Omental fat pad (tissue), 4 donors: ENCODE data around the gene CLSTN2. TPM values are rescaled to one million over a fixed set of nuclear protein-coding genes. Genes with fewer than 3 reads are reported as not detected.

Experiments
- ATAC-seq: fragments of 150-250 bp; one replicate; pipeline ENCODE4 v1.9.1; 2016; ENCODE audit warnings: mild to moderate bottlenecking, moderate library complexity; ENCODE audit not compliant: low FRiP score
- DNase-seq: peaks from one replicate; pipeline ENCODE4 v3.0.0-alpha.2; 2019; ENCODE audit warnings: low spot score
- total RNA-seq, 4 donors: library from RNA; depleted of rRNA; stranded (reverse); fragments of >200 nt; gene quantifications; one replicate each; pipeline ENCODE4 v1.1.0, GENCODE V29; 2016
- TF ChIP-seq, protein P1 (sequence below), 3 donors: fragments of 450-650 bp; IDR thresholded peaks; one replicate each; pipeline ENCODE4 v1.5.1; 2016 to 2017; ENCODE audit warnings: antibody characterized with exemption in 3 of 3, mild to moderate bottlenecking in 3 of 3, moderate library complexity in 2 of 3

CLSTN2 gene
- total RNA-seq, 4 donors from 2014 or later, result 20.0 to 40.5 (median 37.8) TPM

DNA sequence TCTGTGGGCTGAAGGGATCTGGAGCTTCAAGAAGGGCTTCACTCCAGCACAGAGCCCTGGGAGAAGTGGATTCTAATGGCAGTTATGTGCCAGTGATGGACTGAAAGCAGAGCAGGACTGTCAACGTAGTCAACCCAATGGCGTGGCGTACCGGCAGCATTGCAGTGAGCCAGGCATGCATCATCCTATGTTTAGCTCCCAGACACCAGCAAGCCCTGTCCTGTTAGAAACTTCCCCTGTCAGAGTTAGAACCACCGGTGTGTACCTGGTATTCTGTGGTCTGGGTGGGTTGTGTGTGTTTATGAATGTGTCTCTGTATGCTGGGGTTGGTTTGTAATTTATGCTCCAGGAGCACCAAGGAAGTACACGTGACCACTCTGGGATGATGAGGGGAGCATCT lies 86.3 kb downstream of the CLSTN2 start:
- TF ChIP-seq, protein P1, sequence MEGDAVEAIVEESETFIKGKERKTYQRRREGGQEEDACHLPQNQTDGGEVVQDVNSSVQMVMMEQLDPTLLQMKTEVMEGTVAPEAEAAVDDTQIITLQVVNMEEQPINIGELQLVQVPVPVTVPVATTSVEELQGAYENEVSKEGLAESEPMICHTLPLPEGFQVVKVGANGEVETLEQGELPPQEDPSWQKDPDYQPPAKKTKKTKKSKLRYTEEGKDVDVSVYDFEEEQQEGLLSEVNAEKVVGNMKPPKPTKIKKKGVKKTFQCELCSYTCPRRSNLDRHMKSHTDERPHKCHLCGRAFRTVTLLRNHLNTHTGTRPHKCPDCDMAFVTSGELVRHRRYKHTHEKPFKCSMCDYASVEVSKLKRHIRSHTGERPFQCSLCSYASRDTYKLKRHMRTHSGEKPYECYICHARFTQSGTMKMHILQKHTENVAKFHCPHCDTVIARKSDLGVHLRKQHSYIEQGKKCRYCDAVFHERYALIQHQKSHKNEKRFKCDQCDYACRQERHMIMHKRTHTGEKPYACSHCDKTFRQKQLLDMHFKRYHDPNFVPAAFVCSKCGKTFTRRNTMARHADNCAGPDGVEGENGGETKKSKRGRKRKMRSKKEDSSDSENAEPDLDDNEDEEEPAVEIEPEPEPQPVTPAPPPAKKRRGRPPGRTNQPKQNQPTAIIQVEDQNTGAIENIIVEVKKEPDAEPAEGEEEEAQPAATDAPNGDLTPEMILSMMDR (IDR thresholded peaks at IDR 0.05), result no peak
- ATAC-seq, result no peak

DNA sequence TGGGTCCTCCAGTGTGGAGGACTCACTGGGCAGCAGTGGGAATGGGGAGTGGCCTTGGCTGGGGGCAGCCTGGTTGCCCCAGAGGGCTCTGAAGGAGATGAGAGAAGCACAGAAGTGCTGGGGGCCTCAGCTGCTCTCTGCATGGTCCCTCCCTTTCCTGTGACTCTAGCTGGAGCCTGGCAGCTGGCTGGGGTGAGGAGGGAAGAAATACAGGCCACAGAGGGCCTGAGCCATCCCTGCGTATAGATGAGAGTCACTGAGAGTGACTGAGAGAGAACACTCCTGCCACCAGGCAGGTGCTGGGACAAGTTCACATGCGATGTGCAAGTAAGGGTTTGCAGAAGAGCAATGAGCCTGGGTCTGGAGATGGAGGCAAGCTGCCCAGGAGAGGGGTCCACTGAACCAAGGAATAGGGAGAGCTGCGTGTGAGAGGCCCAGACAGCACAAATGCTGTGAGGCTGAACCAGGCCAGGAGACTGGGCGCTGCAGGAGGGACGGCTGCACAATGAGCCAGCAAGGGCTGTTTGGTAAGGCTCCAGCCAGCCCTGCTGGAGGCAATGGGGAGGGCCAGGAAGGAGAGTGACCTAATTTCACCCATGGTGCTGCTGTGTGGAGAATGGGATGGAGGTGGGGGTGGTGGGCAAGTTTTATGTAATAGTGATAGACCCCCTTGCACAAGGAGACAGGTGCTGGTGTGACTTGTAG lies 87.2 kb downstream of the CLSTN2 start:
- no peak for DNase-seq
- no peak for ATAC-seq
- TF ChIP-seq, protein P1 (IDR thresholded peaks at IDR 0.05), result no peak

More for the DNA sequence above, 86.3 kb downstream of the CLSTN2 start:
- no peak for DNase-seq

DNA sequence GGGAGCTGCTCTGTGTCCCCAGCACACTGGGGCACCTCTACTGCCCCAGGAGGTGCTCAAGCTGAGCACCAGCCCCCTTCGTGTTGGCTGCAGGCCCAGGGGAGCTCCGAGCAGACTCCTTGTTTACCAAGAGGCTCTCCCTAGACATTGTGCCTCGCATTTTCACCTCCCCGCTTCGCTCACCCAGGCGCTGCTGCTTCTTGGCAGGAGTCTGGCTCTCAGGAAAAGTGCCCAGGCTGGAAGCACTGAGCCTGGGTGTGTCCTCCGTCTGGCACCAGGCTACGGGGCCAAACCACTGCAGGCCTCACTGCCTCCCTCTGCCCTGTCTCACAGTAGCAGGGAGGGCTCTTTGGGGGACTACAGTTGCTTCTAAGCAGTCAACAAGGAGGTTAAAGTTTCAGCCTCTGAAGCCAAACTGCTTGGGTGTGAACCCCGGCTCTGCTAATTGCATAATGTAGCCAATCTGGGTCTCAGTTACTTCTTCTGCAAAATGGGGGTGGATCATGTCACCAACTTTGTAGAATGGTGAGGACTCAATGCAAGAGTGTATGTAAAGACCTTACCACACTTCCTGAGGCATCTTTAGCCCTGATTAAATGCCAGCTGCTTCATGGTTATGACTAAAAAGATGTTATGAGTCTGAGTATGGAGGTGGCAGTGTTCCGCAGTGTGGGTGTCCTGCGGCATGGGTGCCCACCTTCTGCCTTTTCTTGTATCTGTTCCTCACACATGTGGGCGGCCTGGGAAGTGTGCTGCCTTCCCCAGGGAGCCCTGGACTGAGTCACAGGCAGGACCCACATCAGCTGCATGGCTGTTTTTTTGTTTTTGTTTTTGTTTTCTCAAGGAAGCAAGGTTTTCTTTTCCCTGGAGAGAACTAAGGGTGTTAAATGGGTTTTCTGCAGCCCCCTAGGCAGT lies 88.9 kb downstream of the CLSTN2 start:
- TF ChIP-seq, protein P1 (IDR thresholded peaks at IDR 0.05), result no peak
- ATAC-seq, result no peak
- no peak for DNase-seq

DNA sequence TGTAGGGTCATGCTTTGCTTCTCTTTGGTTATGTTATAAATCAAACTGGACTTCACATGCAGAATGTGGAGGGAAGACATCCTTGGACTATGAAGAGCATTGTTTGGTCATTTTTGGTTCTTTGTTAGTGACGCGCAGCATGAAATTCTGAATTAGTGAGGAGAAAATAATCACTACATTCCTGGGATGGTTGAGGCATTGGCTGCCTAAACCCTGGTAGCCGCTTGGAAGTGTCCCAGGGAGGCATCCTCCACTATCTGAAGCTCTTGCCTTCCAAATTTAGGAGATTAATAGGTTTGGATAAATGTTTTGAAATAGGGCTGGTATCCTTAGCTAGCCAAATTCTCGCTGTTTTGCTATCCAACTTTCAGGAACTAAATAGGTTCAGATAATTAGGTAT lies 96.2 kb downstream of the CLSTN2 start:
- TF ChIP-seq, protein P1 (IDR thresholded peaks at IDR 0.05), result no peak
- DNase-seq (no peak), ATAC-seq (no peak)

DNA sequence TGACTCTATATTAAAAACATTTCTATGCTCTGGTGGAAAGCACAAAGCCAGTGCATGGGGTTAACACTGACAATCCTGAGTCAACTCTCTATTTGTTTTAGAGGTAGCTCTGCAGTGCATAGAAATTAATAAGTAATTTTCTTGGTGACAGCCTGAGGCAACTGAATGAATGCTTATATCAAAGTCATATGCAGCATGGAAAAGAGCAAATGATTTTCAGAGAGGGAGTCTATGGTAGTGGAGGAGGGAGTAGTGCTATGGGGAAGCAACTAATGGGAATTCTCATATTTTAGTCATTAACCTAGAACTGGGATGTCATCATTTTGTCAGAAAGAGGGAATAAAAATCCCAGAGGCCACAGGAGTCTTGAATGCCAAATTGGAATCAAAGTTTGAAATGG lies 99.1 kb downstream of the CLSTN2 start:
- DNase-seq (no peak), ATAC-seq (no peak)
- TF ChIP-seq, protein P1 (IDR thresholded peaks at IDR 0.05), result no peak

DNA sequence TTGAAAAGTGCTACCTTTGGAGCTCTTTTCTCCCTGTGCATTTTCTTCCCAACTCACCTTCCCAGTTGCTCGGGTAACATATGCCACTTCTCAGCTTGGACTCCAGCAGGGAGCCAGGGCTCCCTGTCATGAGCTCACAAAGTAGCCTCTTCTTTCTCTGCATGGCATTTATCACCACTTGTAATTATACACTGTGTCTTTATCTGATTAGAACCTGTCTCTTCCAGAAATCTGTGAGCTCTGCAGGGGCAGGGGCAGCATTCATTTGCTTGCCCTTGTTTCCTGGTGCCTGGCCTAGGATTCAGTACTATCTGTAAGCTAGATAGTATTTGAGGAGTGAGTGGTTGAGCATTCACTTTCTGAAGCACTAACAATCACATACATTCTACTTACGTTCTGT lies 100.9 kb downstream of the CLSTN2 start:
- ATAC-seq (no peak), DNase-seq (no peak)
- TF ChIP-seq, protein P1 (IDR thresholded peaks at IDR 0.05), result no peak
